ENCODE results near the gene TMEM51.

The TMEM51 gene

GRCh38 chr1:15254559-15254958 lies 101.0 kb downstream of the TMEM51 start:
- no peaks in the 10 kb centered on the region for H3F3A ChIP-seq (ENCODE audit: control insufficient read depth, insufficient read depth)
- no peak overlapping the region for H3K4me3 ChIP-seq (ENCODE audit: low read length)
- no peak overlapping the region for H3K4me2 ChIP-seq (ENCODE audit: low read length)
- no peaks in the 10 kb centered on the region for H3K9me3 ChIP-seq (ENCODE audit: control insufficient read depth, insufficient read depth, low read length)
- no peaks in the 10 kb centered on the region for H3K36me3 ChIP-seq (ENCODE audit: control insufficient read depth, low read length)
- H3K79me2 ChIP-seq (ENCODE audit: control insufficient read depth, low read length), result no peaks in the 10 kb centered on the region
- H3K27me3 ChIP-seq (ENCODE audit: control insufficient read depth, low read length), result peaks cover 12% of the 10 kb centered on the region
- no peak overlapping the region for H3K27ac ChIP-seq (ENCODE audit: low read depth, low read length)
- no peaks in the 10 kb centered on the region for H3K9me2 ChIP-seq (replicated peaks; ENCODE audit: control insufficient read depth, low read length)
- H3K4me1 ChIP-seq (ENCODE audit: control insufficient read depth, low read length), result peaks cover 3% of the 10 kb centered on the region
- no peaks in the 10 kb centered on the region for H4K20me1 ChIP-seq (ENCODE audit: control insufficient read depth, insufficient read depth, low read depth, low read length)
- no peak for TF ChIP-seq CTCF (IDR thresholded peaks at IDR 0.05; ENCODE audit: low read depth, low read length, poor library complexity, severe bottlenecking)
- TF ChIP-seq EZH2phosphoT487 (IDR thresholded peaks at IDR 0.05; ENCODE audit: borderline replicate concordance, low read length), result no peak

GRCh38 chr1:15255582-15256149 lies 102.1 kb downstream of the TMEM51 start:
- Histone ChIP-seq H3K4me3 (ENCODE audit: low read length) (no peak overlapping the region), H3K27me3 (ENCODE audit: control insufficient read depth, low read length) (peaks cover 12% of the 10 kb centered on the region), H3K27ac (ENCODE audit: low read depth, low read length) (no peak overlapping the region), H4K20me1 (ENCODE audit: control insufficient read depth, insufficient read depth, low read depth, low read length) (no peaks in the 10 kb centered on the region), H3K36me3 (ENCODE audit: control insufficient read depth, low read length) (no peaks in the 10 kb centered on the region), H3K4me2 (ENCODE audit: low read length) (no peak overlapping the region), H3F3A (ENCODE audit: control insufficient read depth, insufficient read depth) (no peaks in the 10 kb centered on the region), H3K4me1 (ENCODE audit: control insufficient read depth, low read length) (peaks cover 3% of the 10 kb centered on the region), H3K9me3 (ENCODE audit: control insufficient read depth, insufficient read depth, low read length) (no peaks in the 10 kb centered on the region), H3K79me2 (ENCODE audit: control insufficient read depth, low read length) (no peaks in the 10 kb centered on the region), H3K9me2 (replicated peaks; ENCODE audit: control insufficient read depth, low read length) (no peaks in the 10 kb centered on the region)
- TF ChIP-seq CTCF (IDR thresholded peaks at IDR 0.05; ENCODE audit: low read depth, low read length, poor library complexity, severe bottlenecking) (no peak), EZH2phosphoT487 (IDR thresholded peaks at IDR 0.05; ENCODE audit: borderline replicate concordance, low read length) (no peak)

- H3K27ac ChIP-seq (ENCODE audit: low read depth, low read length), result no peak overlapping the region
- TF ChIP-seq CTCF (IDR thresholded peaks at IDR 0.05; ENCODE audit: low read depth, low read length, poor library complexity, severe bottlenecking) (no peak), EZH2phosphoT487 (IDR thresholded peaks at IDR 0.05; ENCODE audit: borderline replicate concordance, low read length) (no peak)
- no peaks in the 10 kb centered on the region for H3K9me2 ChIP-seq (replicated peaks; ENCODE audit: control insufficient read depth, low read length)
- H3K4me2 ChIP-seq (ENCODE audit: low read length), result no peak overlapping the region
- H4K20me1 ChIP-seq (ENCODE audit: control insufficient read depth, insufficient read depth, low read depth, low read length), result no peaks in the 10 kb centered on the region
- peaks cover 3% of the 10 kb centered on the region for H3K4me1 ChIP-seq (ENCODE audit: control insufficient read depth, low read length)
- H3K79me2 ChIP-seq (ENCODE audit: control insufficient read depth, low read length), result no peaks in the 10 kb centered on the region
- H3K27me3 ChIP-seq (ENCODE audit: control insufficient read depth, low read length), result peaks cover 15% of the 10 kb centered on the region
- no peak overlapping the region for H3K4me3 ChIP-seq (ENCODE audit: low read length)
- no peaks in the 10 kb centered on the region for H3K9me3 ChIP-seq (ENCODE audit: control insufficient read depth, insufficient read depth, low read length)
- H3K36me3 ChIP-seq (ENCODE audit: control insufficient read depth, low read length), result no peaks in the 10 kb centered on the region
- H3F3A ChIP-seq (ENCODE audit: control insufficient read depth, insufficient read depth), result no peaks in the 10 kb centered on the region
These were observed 103.0 kb downstream of the TMEM51 start for GRCh38 chr1:15256584-15256983.

Data from DOHH2 (cell line).